H1 (cell line): ENCODE measurements around the gene DYRK1A. TPM values are rescaled to one million over a fixed set of nuclear protein-coding genes. Genes with fewer than 3 reads are reported as not detected.

Experiments
- CTCF ChIA-PET: fragments of 300-600 bp; sonication (Branson Sonifier 250); formaldehyde crosslinking; loops from one replicate; lab custom pipeline; 2021; ENCODE audit not compliant: partially characterized antibody; lab: Charles Lee
- POLR2A ChIA-PET: fragments of 300-600 bp; sonication (Branson Sonifier 250); formaldehyde crosslinking; loops from one replicate; lab custom pipeline; 2021; ENCODE audit warnings: inconsistent platforms; ENCODE audit not compliant: partially characterized antibody; lab: Charles Lee
- DNase-seq, 2 experiments: peaks; one replicate each; pipeline versions ENCODE4 v3.0.0 to v3.0.0-alpha.2; 2010 to 2022; ENCODE audit warnings: low spot score in 2 of 2, low read depth in 1 of 2, mixed read lengths in 1 of 2
- FAIRE-seq: peaks from 2 replicates; lab custom pipeline; 2011; peaks lifted over from hg19 to GRCh38; lab: Jason Lieb, UNC
- H2AFZ ChIP-seq: 2 replicates; pipeline ENCODE4 v1.8.1; 2012; ENCODE audit warnings: low read length, inconsistent platforms
- H2AK5ac ChIP-seq: 2 replicates; pipeline ENCODE4 v1.6.1; 2013; ENCODE audit warnings: low read depth, low read length
- H2BK120ac ChIP-seq: replicated peaks from 2 replicates; pipeline ENCODE3; 2013; ENCODE audit warnings: low read depth, low read length, inconsistent platforms
- H2BK12ac ChIP-seq: 2 replicates; pipeline ENCODE4 v1.6.1; 2013; ENCODE audit warnings: low read depth, low read length
- H2BK15ac ChIP-seq: 2 replicates; pipeline ENCODE4 v1.6.1; 2013; ENCODE audit warnings: low read length
- H2BK20ac ChIP-seq: 2 replicates; pipeline ENCODE4 v1.6.1; 2013; ENCODE audit warnings: low read length
- H2BK5ac ChIP-seq: 2 replicates; pipeline ENCODE4 v1.6.1; 2013; ENCODE audit warnings: low read depth, low read length
- H3K14ac ChIP-seq: 2 replicates; pipeline ENCODE4 v1.6.1; 2013; ENCODE audit warnings: inconsistent platforms; ENCODE audit not compliant: insufficient read length
- H3K18ac ChIP-seq: 2 replicates; pipeline ENCODE4 v1.6.1; 2013; ENCODE audit warnings: low read length; ENCODE audit errors: extremely low read depth
- H3K23ac ChIP-seq: 2 replicates; pipeline ENCODE4 v1.6.1; 2013; ENCODE audit warnings: inconsistent platforms; ENCODE audit not compliant: insufficient read length
- H3K23me2 ChIP-seq: 2 replicates; pipeline ENCODE4 v1.6.1; 2013; ENCODE audit warnings: low read depth, low read length
- H3K27ac ChIP-seq: 2 replicates; pipeline ENCODE4 v1.6.1; 2011; ENCODE audit warnings: low read depth, low read length, inconsistent platforms
- H3K27me3 ChIP-seq, 4 experiments: replicated peaks in 1 of 4; 1 replicate in 1 of 4; 2 replicates in 3 of 4; pipeline versions ENCODE4 v1.6.1 to v1.8.1; 2011 to 2013; ENCODE audit warnings: low read length in 3 of 4, mild to moderate bottlenecking in 3 of 4, inconsistent platforms in 2 of 4, mixed read lengths in 2 of 4, moderate library complexity in 1 of 4; ENCODE audit not compliant: control insufficient read depth in 3 of 4, insufficient read depth in 3 of 4; ENCODE audit errors: extremely low read depth in 1 of 4
- H3K36me3 ChIP-seq, 4 experiments: 2 replicates each; pipeline versions ENCODE4 v1.6.1 to v1.8.1; 2011 to 2013; ENCODE audit warnings: mild to moderate bottlenecking in 4 of 4, low read length in 3 of 4, moderate library complexity in 2 of 4, control low read depth in 1 of 4, inconsistent platforms in 1 of 4; ENCODE audit not compliant: insufficient read depth in 4 of 4, control insufficient read depth in 2 of 4
- H3K4ac ChIP-seq: replicated peaks from 2 replicates; pipeline ENCODE3; 2013; ENCODE audit warnings: low read length, low read depth, mixed read lengths, inconsistent platforms; ENCODE audit not compliant: insufficient read length
- H3K4me1 ChIP-seq, 4 experiments: replicated peaks in 1 of 4; 1 replicate in 1 of 4; 2 replicates in 3 of 4; pipeline versions ENCODE4 v1.6.1 to v1.8.1; 2011 to 2013; ENCODE audit warnings: low read length in 3 of 4, inconsistent platforms in 2 of 4, mixed read lengths in 1 of 4; ENCODE audit not compliant: insufficient read depth in 4 of 4, control insufficient read depth in 3 of 4
- H3K4me2 ChIP-seq, 2 experiments: 2 replicates each; pipeline versions ENCODE4 v1.6.1 to v1.8.1; 2011 to 2013; ENCODE audit warnings: low read depth in 2 of 2, low read length in 2 of 2, control low read depth in 1 of 2, inconsistent platforms in 1 of 2, mild to moderate bottlenecking in 1 of 2; ENCODE audit not compliant: insufficient read depth in 1 of 2
- H3K4me3 ChIP-seq, 4 experiments: fragments of 200-600, 300-600 bp in 1 of 4; sonication (generic), shearing (Covaris generic), sonication (Bioruptor Twin) in 1 of 4; 2 replicates each; pipeline versions ENCODE4 v1.5.1 to v1.8.1; 2011 to 2016; ENCODE audit warnings: low read length in 4 of 4, low read depth in 3 of 4, control low read depth in 2 of 4, inconsistent platforms in 2 of 4, mild to moderate bottlenecking in 2 of 4, mixed read lengths in 1 of 4, moderate library complexity in 1 of 4; ENCODE audit not compliant: insufficient read depth in 2 of 4; ENCODE audit errors: extremely low read depth in 1 of 4
- H3K56ac ChIP-seq: replicated peaks from 2 replicates; pipeline ENCODE3; 2013; ENCODE audit warnings: low read depth, mild to moderate bottlenecking, mixed read lengths, low read length, inconsistent platforms; ENCODE audit not compliant: insufficient read length
- H3K79me1 ChIP-seq: 2 replicates; pipeline ENCODE4 v1.6.1; 2013; ENCODE audit warnings: low read depth, low read length, control low read depth
- H3K79me2 ChIP-seq, 2 experiments: 2 replicates each; pipeline versions ENCODE4 v1.6.1 to v1.8.1; 2012 to 2013; ENCODE audit warnings: low read length in 2 of 2, mild to moderate bottlenecking in 2 of 2, inconsistent platforms in 1 of 2; ENCODE audit not compliant: insufficient read depth in 2 of 2, control insufficient read depth in 1 of 2
- H3K9ac ChIP-seq, 4 experiments: replicated peaks in 1 of 4; 1 replicate in 1 of 4; 2 replicates in 3 of 4; pipeline versions ENCODE4 v1.6.1 to v1.8.1; 2011 to 2013; ENCODE audit warnings: low read depth in 3 of 4, low read length in 3 of 4, control low read depth in 2 of 4, mild to moderate bottlenecking in 2 of 4, moderate library complexity in 2 of 4, inconsistent platforms in 1 of 4; ENCODE audit errors: extremely low read depth in 1 of 4
- H3K9me3 ChIP-seq, 2 experiments: 2 replicates each; pipeline versions ENCODE4 v1.6.1 to v1.8.1; 2012 to 2013; ENCODE audit warnings: mild to moderate bottlenecking in 2 of 2, moderate library complexity in 2 of 2, control low read depth in 1 of 2, inconsistent platforms in 1 of 2, low read depth in 1 of 2, low read length in 1 of 2, mixed read lengths in 1 of 2; ENCODE audit not compliant: insufficient read depth in 2 of 2
- H4K20me1 ChIP-seq, 2 experiments: replicated peaks in 1 of 2; 2 replicates each; pipeline versions ENCODE3 to v1.8.1; 2011 to 2013; ENCODE audit warnings: inconsistent platforms in 2 of 2, low read length in 2 of 2, mild to moderate bottlenecking in 1 of 2; ENCODE audit not compliant: insufficient read depth in 2 of 2, control insufficient read depth in 1 of 2
- H4K5ac ChIP-seq: 2 replicates; pipeline ENCODE4 v1.6.1; 2013; ENCODE audit warnings: low read length, low read depth, mixed read lengths, inconsistent platforms; ENCODE audit not compliant: insufficient read length
- H4K8ac ChIP-seq: 2 replicates; pipeline ENCODE4 v1.8.0; 2013; ENCODE audit warnings: mild to moderate bottlenecking, moderate library complexity, low read length, inconsistent platforms; ENCODE audit not compliant: insufficient read depth; ENCODE audit errors: extremely low read depth
- H4K91ac ChIP-seq: replicated peaks from 2 replicates; pipeline ENCODE3; 2013; ENCODE audit warnings: low read length, mixed read lengths, inconsistent platforms; ENCODE audit not compliant: insufficient read length
- ATF2 ChIP-seq: IDR thresholded peaks from 2 replicates; pipeline ENCODE4 v1.6.1; 2012; ENCODE audit warnings: low read length, inconsistent platforms
- EGR1 ChIP-seq: IDR thresholded peaks from 2 replicates; pipeline ENCODE4 v1.6.1; 2011; ENCODE audit warnings: low read depth, low read length, borderline replicate concordance
- HDAC2 ChIP-seq, 2 experiments: fragments of 300-600 bp in 1 of 2; sonication (generic) in 1 of 2; IDR thresholded peaks; 2 replicates each; pipeline ENCODE4 v1.6.1; 2011 to 2012; ENCODE audit warnings: low read depth in 2 of 2, low read length in 2 of 2, mild to moderate bottlenecking in 2 of 2, moderate library complexity in 2 of 2, borderline replicate concordance in 1 of 2, inconsistent platforms in 1 of 2
- JUN ChIP-seq: IDR thresholded peaks from 2 replicates; pipeline ENCODE4 v1.6.1; 2011; ENCODE audit warnings: low read depth, mild to moderate bottlenecking, improper control_type of control experiment, low read length
- KDM5A ChIP-seq: fragments of 200-600 bp; IDR thresholded peaks from 2 replicates; pipeline ENCODE4 v1.7.1; 2012; ENCODE audit warnings: mild to moderate bottlenecking, low read length, inconsistent platforms, mixed read lengths
- SIN3A ChIP-seq, 2 experiments: IDR thresholded peaks in 1 of 2; conservative IDR thresholded peaks in 1 of 2; 2 replicates each; pipeline ENCODE4 v1.6.1; 2011 to 2012; ENCODE audit warnings: low read length in 2 of 2, improper control_type of control experiment in 1 of 2, low read depth in 1 of 2, mild to moderate bottlenecking in 1 of 2
- USF2 ChIP-seq: IDR thresholded peaks from 2 replicates; pipeline ENCODE4 v1.6.1; 2011; ENCODE audit warnings: low read length, improper control_type of control experiment
- WGBS, 2 experiments: shearing (Covaris generic) in 1 of 2; methylation state at CpG; one replicate each; pipeline versions ENCODE4 v1.1.6 to v1.1.7; 2013 to 2015; ENCODE audit warnings: low lambda C conversion rate in 2 of 2, mixed read lengths in 2 of 2, inconsistent platforms in 1 of 2, low coverage in 1 of 2, missing lambda C conversion rate in 1 of 2; ENCODE audit not compliant: insufficient replicate concordance in 2 of 2, insufficient coverage in 1 of 2, insufficient read length in 1 of 2; ENCODE audit errors: extremely low coverage in 1 of 2, missing lambda C conversion rate in 1 of 2; 5-methylcytosine and 5-hydroxymethylcytosine counted together
- polyA plus RNA-seq, 7 experiments: library from polyadenylated mRNA; depleted of rRNA in 3 of 7; stranded (reverse) in 5 of 7; unstranded in 2 of 7; fragments of >200 nt in 5 of 7; fragments of 200-250 nt in 2 of 7; gene quantifications; 1 replicate in 5 of 7; 2 replicates in 1 of 7; 4 replicates in 1 of 7; pipeline versions ENCODE4 v1.2.1 to v1.2.3, GENCODE V29; 2011 to 2013; ENCODE audit warnings: missing spikeins in 2 of 7, mixed read lengths in 2 of 7
- total RNA-seq: library from RNA; stranded (reverse); fragmentation: NEBNext Ultra II Directional; extraction: Animal tissue kit (Norgen Biotek cat#: 25700); gene quantifications from 2 replicates; pipeline ENCODE4 v1.2.1, GENCODE V29; 2021

Gene DYRK1A
- total and polyA plus RNA-seq, 2 of the 8 experiments (the other 6 are each of a cell fraction or from before 2014, with no cell fraction given), result 61.1 to 62.2 TPM

GRCh38 chr21:37557261-37557950, 190.8 kb downstream of the DYRK1A start:
- Histone ChIP-seq H3K18ac (no peak overlapping the region), H4K20me1 (no peaks in the 10 kb centered on the region), H3K4me3 (no peak overlapping the region), H3K9me3 (no peaks in the 10 kb centered on the region), H4K91ac (no peak overlapping the region), H2BK15ac (no peak overlapping the region), H3K23ac (no peak overlapping the region), H4K8ac (peak overlapping the region; percentile 5; the same call in 1 of the 2 replicates), H3K14ac (no peak overlapping the region), H3K4me1 (no peaks in the 10 kb centered on the region; a peak in 1 of 7 replicates), H3K79me2 (no peaks in the 10 kb centered on the region), H2BK20ac (no peak overlapping the region), H3K9ac (no peak overlapping the region), H4K5ac (no peak overlapping the region), H3K56ac (no peak overlapping the region), H3K36me3 (no peaks in the 10 kb centered on the region), H2BK12ac (no peak overlapping the region), H3K23me2 (no peaks in the 10 kb centered on the region), H3K4ac (no peak overlapping the region), H2BK120ac (no peak overlapping the region), H2AFZ (no peak overlapping the region), H3K27me3 (peaks cover 0 to 1% (median 0%) of the 10 kb centered on the region in 4 experiments; a peak in 1 of 7 replicates), H2AK5ac (no peak overlapping the region), H3K79me1 (no peaks in the 10 kb centered on the region), H3K27ac (no peak overlapping the region), H3K4me2 (no peak overlapping the region), H2BK5ac (no peak overlapping the region)
- ChIA-PET POLR2A (interaction anchor here (0.5 kb wide), 1 partner anchor 33 kb away, joined by 3 read pairs; no protein-coding TSS in a partner anchor), CTCF (interaction anchor here (0.5 to 2.7 kb wide), 8 partner anchors 11 to 86 kb away, joined by 3 to 11 read pairs (median 4); no protein-coding TSS in a partner anchor)
- FAIRE-seq (no peak), DNase-seq (no peak)
- 92% methylated on average over 8 of the region's 8 CpGs; no CpG with 5 or more reads in 1 of the 2 experiments for WGBS, 2 experiments
- no peak for TF ChIP-seq ATF2
- TF ChIP-seq EGR1, result no peak
- no peak for TF ChIP-seq KDM5A
- no peak for TF ChIP-seq USF2
- TF ChIP-seq SIN3A (conservative IDR thresholded peaks at IDR 0.05 in 1 of 2, IDR thresholded peaks at IDR 0.05 in 1 of 2; ENCODE audit: low read depth in 1 of 2, low read length in 2 of 2), result no peak
- TF ChIP-seq JUN, result no peak
- TF ChIP-seq HDAC2 (IDR thresholded peaks at IDR 0.05; ENCODE audit: borderline replicate concordance in 1 of 2, low read depth in 2 of 2, low read length in 2 of 2), result no peak
